ENCODE measurements around the gene BRCA2. TPM values are rescaled to one million over a fixed set of nuclear protein-coding genes. Genes with fewer than 3 reads are reported as not detected.

The BRCA2 gene
- total RNA-seq, 4 donors from 2014 or later: 0.19 to 1.0 (median 0.72) TPM

- peaks cover 0 to 1% (median 0%) of the 10 kb centered on the region in 3 donors for H3K4me1 ChIP-seq
- WGBS, 2 donors (ENCODE audit: low coverage in 1 of 2): 100% methylated on average over 1 of the region's 2 CpGs; no CpG with 5 or more reads in 1 of the 2 donors
Measured at GRCh38 chr13:32419862-32420261, 104.6 kb downstream of the BRCA2 start.

DNA sequence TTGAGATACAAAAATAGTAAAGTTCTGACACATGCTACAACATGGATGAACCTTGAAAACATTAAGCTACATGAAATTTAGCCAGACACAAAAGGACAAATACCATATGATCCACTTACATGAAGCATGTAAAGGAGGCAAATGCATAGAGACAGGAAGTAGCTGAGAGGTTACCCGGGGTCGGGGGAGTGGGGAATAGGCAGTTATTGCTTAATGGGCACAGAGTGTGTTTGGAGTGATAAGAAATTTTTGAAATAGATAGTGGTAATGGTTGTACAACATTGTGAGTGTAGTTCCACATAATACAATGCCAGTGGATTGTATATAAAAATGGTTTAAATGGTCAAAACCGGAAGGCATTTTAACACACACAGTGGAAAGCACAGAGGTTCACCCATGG, 108.3 kb downstream of the BRCA2 start:
- Histone ChIP-seq H3K4me3 (no peak overlapping the region), H3K36me3 (peaks cover 0 to 16% of the 10 kb centered on the region in 2 donors), H3K27ac (no peak overlapping the region), H3K4me1 (peaks cover 0 to 26% (median 0%) of the 10 kb centered on the region in 3 donors), H3K27me3 (no peaks in the 10 kb centered on the region), H3K9me3 (no peaks in the 10 kb centered on the region)
- WGBS, 2 donors (ENCODE audit: low coverage in 1 of 2): 94 to 100% methylated on average over 3 of the region's 3 CpGs
- no peak for ATAC-seq
- no peak for TF ChIP-seq EP300 (IDR thresholded peaks at IDR 0.05)
- TF ChIP-seq POLR2AphosphoS5 (IDR thresholded peaks at IDR 0.05): no peak
- TF ChIP-seq, protein P1, sequence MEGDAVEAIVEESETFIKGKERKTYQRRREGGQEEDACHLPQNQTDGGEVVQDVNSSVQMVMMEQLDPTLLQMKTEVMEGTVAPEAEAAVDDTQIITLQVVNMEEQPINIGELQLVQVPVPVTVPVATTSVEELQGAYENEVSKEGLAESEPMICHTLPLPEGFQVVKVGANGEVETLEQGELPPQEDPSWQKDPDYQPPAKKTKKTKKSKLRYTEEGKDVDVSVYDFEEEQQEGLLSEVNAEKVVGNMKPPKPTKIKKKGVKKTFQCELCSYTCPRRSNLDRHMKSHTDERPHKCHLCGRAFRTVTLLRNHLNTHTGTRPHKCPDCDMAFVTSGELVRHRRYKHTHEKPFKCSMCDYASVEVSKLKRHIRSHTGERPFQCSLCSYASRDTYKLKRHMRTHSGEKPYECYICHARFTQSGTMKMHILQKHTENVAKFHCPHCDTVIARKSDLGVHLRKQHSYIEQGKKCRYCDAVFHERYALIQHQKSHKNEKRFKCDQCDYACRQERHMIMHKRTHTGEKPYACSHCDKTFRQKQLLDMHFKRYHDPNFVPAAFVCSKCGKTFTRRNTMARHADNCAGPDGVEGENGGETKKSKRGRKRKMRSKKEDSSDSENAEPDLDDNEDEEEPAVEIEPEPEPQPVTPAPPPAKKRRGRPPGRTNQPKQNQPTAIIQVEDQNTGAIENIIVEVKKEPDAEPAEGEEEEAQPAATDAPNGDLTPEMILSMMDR (IDR thresholded peaks at IDR 0.05): no peak
- no peak for TF ChIP-seq POLR2A (IDR thresholded peaks at IDR 0.05)

More at GRCh38 chr13:32419862-32420261, 104.6 kb downstream of the BRCA2 start:
- no peaks in the 10 kb centered on the region for H3K27me3 ChIP-seq
- no peak overlapping the region for H3K27ac ChIP-seq
- TF ChIP-seq EP300 (IDR thresholded peaks at IDR 0.05) (no peak), POLR2A (IDR thresholded peaks at IDR 0.05) (no peak), POLR2AphosphoS5 (IDR thresholded peaks at IDR 0.05) (no peak)
- TF ChIP-seq, protein P1 (IDR thresholded peaks at IDR 0.05): no peak
- H3K9me3 ChIP-seq: no peaks in the 10 kb centered on the region
- no peak for ATAC-seq
- H3K36me3 ChIP-seq: peaks cover 0 to 16% of the 10 kb centered on the region in 2 donors
- H3K4me3 ChIP-seq: no peak overlapping the region

GRCh38 chr13:32425158-32425557, 109.8 kb downstream of the BRCA2 start:
- H3K4me1 ChIP-seq: peaks cover 0 to 39% (median 0%) of the 10 kb centered on the region in 3 donors
- no peak for TF ChIP-seq POLR2A (IDR thresholded peaks at IDR 0.05)
- TF ChIP-seq, protein P1 (IDR thresholded peaks at IDR 0.05): no peak
- TF ChIP-seq EP300 (IDR thresholded peaks at IDR 0.05): no peak
- no peak for TF ChIP-seq POLR2AphosphoS5 (IDR thresholded peaks at IDR 0.05)
- H3K27me3 ChIP-seq: no peaks in the 10 kb centered on the region
- no peak overlapping the region for H3K4me3 ChIP-seq
- no peaks in the 10 kb centered on the region for H3K9me3 ChIP-seq
- peak overlapping the region in 1 of 4 donors; percentile 89 for H3K27ac ChIP-seq
- H3K36me3 ChIP-seq: peaks cover 0 to 11% of the 10 kb centered on the region in 2 donors
- no peak for ATAC-seq
- 82 to 85% methylated on average over 5 to 6 of the region's 7 CpGs for WGBS, 2 donors (ENCODE audit: low coverage in 1 of 2)

DNA sequence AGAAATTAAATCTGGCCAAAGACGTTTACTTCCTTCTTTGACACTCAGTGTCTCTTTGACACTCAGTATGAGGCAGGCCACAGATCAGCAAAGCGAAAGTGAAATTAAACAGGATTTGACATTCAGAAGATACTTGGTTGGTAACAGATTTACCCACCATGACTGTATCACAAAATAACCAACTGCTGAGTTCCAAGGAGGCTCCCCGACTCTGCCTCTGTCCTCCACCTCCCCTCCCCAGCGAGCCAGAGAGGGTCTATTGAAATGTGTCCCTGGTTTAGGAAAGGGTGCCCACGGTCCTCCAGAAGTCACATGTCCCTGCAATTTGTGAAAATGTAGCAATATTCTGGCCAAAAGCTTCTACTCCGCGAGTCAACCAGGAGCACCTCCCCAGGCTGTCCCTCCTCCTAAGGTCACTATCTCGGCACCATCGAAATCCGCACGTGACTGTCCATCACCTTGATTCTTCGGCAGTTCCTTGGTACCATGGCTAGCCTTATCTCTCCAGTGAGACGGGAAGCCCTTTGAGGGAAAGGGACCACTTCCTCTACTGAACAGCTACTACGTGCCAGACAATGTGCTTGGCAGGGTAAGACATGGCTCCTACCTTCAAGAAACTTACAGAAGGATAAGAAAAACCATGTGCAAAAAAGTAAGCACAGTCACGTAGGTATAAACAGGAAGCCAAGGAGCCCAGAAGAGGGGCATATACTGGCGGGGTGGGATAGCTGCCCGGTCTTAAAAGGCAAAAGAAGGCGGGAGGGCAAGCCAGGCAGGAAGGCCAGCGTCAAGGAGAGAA, 111.1 kb downstream of the BRCA2 start:
- no peak for TF ChIP-seq EP300 (IDR thresholded peaks at IDR 0.05)
- TF ChIP-seq, protein P1 (IDR thresholded peaks at IDR 0.05): no peak
- no peak for TF ChIP-seq POLR2AphosphoS5 (IDR thresholded peaks at IDR 0.05)
- TF ChIP-seq POLR2A (IDR thresholded peaks at IDR 0.05): no peak
- peaks cover 0 to 7% of the 10 kb centered on the region in 2 donors for H3K36me3 ChIP-seq
- WGBS, 2 donors (ENCODE audit: low coverage in 1 of 2): 33 to 42% methylated on average over 9 to 11 of the region's 19 CpGs

More for the DNA sequence above, 111.1 kb downstream of the BRCA2 start:
- H3K27ac ChIP-seq: peak overlapping the region in 3 of 4 donors; percentile 85 to 89 (median 88)
- H3K9me3 ChIP-seq: no peaks in the 10 kb centered on the region
- no peak for ATAC-seq
- H3K27me3 ChIP-seq: no peaks in the 10 kb centered on the region
- peak overlapping the region; percentile 74 to 93 for H3K4me3 ChIP-seq
- peaks cover 0 to 40% (median 0%) of the 10 kb centered on the region in 3 donors for H3K4me1 ChIP-seq

Data from gastroesophageal sphincter (tissue), 4 donors.